NOMO-1 treated with dmso at 0.1 percent for 144 hours (cell line): ENCODE measurements around the gene PACSIN2.

Experiments
- DNase-seq: peaks from one replicate; lab custom pipeline; 2025; ENCODE audit not compliant: unreplicated experiment; lab: John Stamatoyannopoulos, UW

Gene PACSIN2

GRCh38 chr22:42885446-42885845, 129.5 kb downstream of the PACSIN2 start:
- no peak for DNase-seq

GRCh38 chr22:42884616-42885375, 130.2 kb downstream of the PACSIN2 start:
- DNase-seq, result no peak

- no peak for DNase-seq
Measured at GRCh38 chr22:42883970-42884369, 131.0 kb downstream of the PACSIN2 start.

GRCh38 chr22:42883121-42883520, 131.8 kb downstream of the PACSIN2 start:
- DNase-seq, result no peak

- DNase-seq, result no peak
Measured at GRCh38 chr22:42881982-42882656, 132.8 kb downstream of the PACSIN2 start.

GRCh38 chr22:42881298-42881697, 133.7 kb downstream of the PACSIN2 start:
- DNase-seq, result no peak

GRCh38 chr22:42880815-42881214, 134.1 kb downstream of the PACSIN2 start:
- DNase-seq, result no peak

GRCh38 chr22:42879371-42880021, 135.5 kb downstream of the PACSIN2 start:
- DNase-seq, result no peak

GRCh38 chr22:42878561-42879305, 136.2 kb downstream of the PACSIN2 start:
- DNase-seq, result no peak

- no peak for DNase-seq
Measured at GRCh38 chr22:42877597-42878340, 137.2 kb downstream of the PACSIN2 start.

GRCh38 chr22:42877158-42877557, 137.8 kb downstream of the PACSIN2 start:
- no peak for DNase-seq

GRCh38 chr22:42876041-42876440, 138.9 kb downstream of the PACSIN2 start:
- no peak for DNase-seq

GRCh38 chr22:42874010-42874409, 140.9 kb downstream of the PACSIN2 start:
- no peak for DNase-seq

- DNase-seq, result no peak
Measured at GRCh38 chr22:42873356-42873755, 141.6 kb downstream of the PACSIN2 start.

GRCh38 chr22:42872821-42873220, 142.1 kb downstream of the PACSIN2 start:
- DNase-seq, result no peak

GRCh38 chr22:42871146-42872050, 143.6 kb downstream of the PACSIN2 start:
- no peak for DNase-seq

- DNase-seq, result no peak
Measured at GRCh38 chr22:42869888-42870480, 145.0 kb downstream of the PACSIN2 start.

- no peak for DNase-seq
Measured at GRCh38 chr22:42869463-42869862, 145.5 kb downstream of the PACSIN2 start.

GRCh38 chr22:42868751-42869251, 146.1 kb downstream of the PACSIN2 start:
- no peak for DNase-seq
